ENCODE results near the gene ACVR1.

The ACVR1 gene

DNA sequence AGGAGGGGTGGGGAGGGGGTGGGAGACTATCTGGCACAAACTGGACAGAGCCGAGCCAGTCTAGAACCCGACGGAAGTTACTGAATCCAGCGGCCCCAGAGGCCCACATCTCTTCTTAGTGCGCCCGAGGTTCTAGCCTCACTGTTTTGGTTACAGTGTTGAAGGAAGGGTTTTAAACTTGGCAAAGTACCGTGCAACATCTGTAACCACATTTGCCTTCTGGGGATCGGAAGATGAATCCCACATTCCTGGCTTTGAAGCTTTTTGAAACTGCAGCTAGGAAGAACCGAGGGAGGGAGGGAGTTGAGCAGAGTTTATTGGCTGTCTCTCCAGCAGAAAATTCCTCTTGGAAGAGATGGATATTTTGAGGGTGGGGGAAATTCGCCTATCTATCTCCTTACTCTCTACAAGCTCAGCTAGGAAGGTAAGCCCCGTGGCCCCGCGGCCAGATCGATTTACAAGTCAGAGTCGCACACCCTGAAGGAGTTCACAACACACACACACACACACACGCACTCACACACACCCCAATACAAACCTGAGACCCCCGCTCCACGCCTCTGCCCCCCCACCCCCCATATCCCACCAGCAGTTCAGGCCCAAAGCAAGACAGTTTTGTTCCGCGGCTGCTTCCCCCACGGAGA lies 1.0 kb downstream of the ACVR1 start:
- no peaks in the 10 kb centered on the region for H3K9me3 ChIP-seq (ENCODE audit: control insufficient read depth in 2 of 2, low read length in 2 of 2)
- H3K4me1 ChIP-seq (ENCODE audit: control insufficient read depth, insufficient read depth, low read length), result peaks cover 32% of the 10 kb centered on the region
- peak overlapping the region; percentile 73 for H3K27ac ChIP-seq (ENCODE audit: low read length)

DNA sequence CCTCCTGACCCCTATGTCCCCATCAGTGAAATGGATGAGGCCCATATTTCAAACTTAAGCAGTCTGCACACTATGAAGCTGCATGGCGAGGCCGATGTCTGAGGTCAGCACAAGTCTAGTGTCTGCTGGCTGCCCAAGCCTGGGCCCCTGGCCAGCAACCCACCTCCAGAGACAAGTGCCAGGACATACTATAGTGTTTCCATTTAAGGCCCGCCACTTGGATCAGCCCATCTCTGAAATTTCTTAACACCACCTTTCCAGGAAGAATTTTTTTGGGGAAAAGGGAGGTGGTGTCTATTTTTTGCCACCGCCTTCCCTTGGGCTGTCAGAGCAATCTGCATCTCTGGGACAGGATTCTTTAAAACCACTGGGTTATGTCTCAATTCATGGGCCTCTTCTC lies 1.8 kb downstream of the ACVR1 start:
- Histone ChIP-seq H3K9me3 (ENCODE audit: control insufficient read depth in 2 of 2, low read length in 2 of 2) (no peaks in the 10 kb centered on the region), H3K4me1 (ENCODE audit: control insufficient read depth, insufficient read depth, low read length) (peaks cover 32% of the 10 kb centered on the region), H3K27ac (ENCODE audit: low read length) (peak overlapping the region; percentile 73), H3K27me3 (ENCODE audit: control insufficient read depth in 1 of 2, insufficient read depth in 2 of 2, low read length in 2 of 2) (no peaks in the 10 kb centered on the region), H3K9ac (ENCODE audit: low read length in 2 of 2) (peak overlapping the region; percentile 44 to 72), H3K36me3 (ENCODE audit: control insufficient read depth in 2 of 2, insufficient read depth in 2 of 2, low read length in 2 of 2) (no peaks in the 10 kb centered on the region), H3K4me3 (ENCODE audit: low read length in 2 of 2) (peak overlapping the region; percentile 55 to 82)

More for the DNA sequence above, 1.0 kb downstream of the ACVR1 start:
- Histone ChIP-seq H3K27me3 (ENCODE audit: control insufficient read depth in 1 of 2, insufficient read depth in 2 of 2, low read length in 2 of 2) (no peaks in the 10 kb centered on the region), H3K9ac (ENCODE audit: low read length in 2 of 2) (peak overlapping the region; percentile 44 to 72), H3K4me3 (ENCODE audit: low read length in 2 of 2) (peak overlapping the region; percentile 55 to 82), H3K36me3 (ENCODE audit: control insufficient read depth in 2 of 2, insufficient read depth in 2 of 2, low read length in 2 of 2) (no peaks in the 10 kb centered on the region)

DNA sequence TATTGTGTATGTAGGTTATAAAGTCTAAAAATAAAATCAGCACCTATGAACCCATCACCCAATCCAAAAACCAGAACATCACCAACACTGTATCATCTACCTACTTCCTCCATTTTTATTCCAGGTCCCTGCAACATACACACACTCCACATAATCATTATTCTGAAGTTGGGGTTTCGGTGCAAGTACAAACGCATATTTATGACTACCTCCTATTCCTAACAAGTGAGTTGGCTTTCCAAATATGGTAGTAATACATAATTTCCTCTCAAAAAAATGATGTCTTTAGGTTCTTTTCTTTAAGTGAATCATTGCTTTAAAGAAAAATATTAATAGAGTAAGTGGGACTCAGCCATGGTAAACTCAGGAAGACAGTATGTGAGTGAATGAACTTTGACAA lies 3.3 kb downstream of the ACVR1 start:
- peaks cover 32% of the 10 kb centered on the region for H3K4me1 ChIP-seq (ENCODE audit: control insufficient read depth, insufficient read depth, low read length)
- no peaks in the 10 kb centered on the region for H3K27me3 ChIP-seq (ENCODE audit: control insufficient read depth in 1 of 2, insufficient read depth in 2 of 2, low read length in 2 of 2)
- no peak overlapping the region for H3K9ac ChIP-seq (ENCODE audit: low read length in 2 of 2)
- H3K27ac ChIP-seq (ENCODE audit: low read length), result no peak overlapping the region
- no peak overlapping the region for H3K4me3 ChIP-seq (ENCODE audit: low read length in 2 of 2)
- H3K36me3 ChIP-seq (ENCODE audit: control insufficient read depth in 2 of 2, insufficient read depth in 2 of 2, low read length in 2 of 2), result no peaks in the 10 kb centered on the region
- H3K9me3 ChIP-seq (ENCODE audit: control insufficient read depth in 2 of 2, low read length in 2 of 2), result no peaks in the 10 kb centered on the region

DNA sequence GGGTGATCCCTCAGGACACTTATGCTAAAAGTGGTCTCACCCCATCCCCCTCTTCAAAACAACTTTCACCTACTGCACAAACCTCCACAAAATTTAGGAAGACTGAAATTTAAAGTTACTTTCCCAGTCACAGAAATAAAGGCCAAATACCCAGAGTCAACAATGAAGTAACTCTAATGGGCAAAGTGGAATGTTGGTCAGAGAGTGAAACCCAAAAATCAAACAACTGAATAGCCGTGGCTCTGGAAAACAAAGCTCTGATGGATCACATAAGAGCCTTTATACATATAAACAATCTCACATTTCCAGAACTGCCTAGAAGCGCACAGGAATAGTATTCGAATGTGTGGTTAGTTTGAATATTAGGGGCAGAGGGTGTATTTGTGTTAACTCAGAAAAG lies 4.7 kb downstream of the ACVR1 start:
- peaks cover 24% of the 10 kb centered on the region for H3K4me1 ChIP-seq (ENCODE audit: control insufficient read depth, insufficient read depth, low read length)
- no peak overlapping the region for H3K4me3 ChIP-seq (ENCODE audit: low read length in 2 of 2)
- H3K27ac ChIP-seq (ENCODE audit: low read length), result no peak overlapping the region
- no peaks in the 10 kb centered on the region for H3K36me3 ChIP-seq (ENCODE audit: control insufficient read depth in 2 of 2, insufficient read depth in 2 of 2, low read length in 2 of 2)
- no peaks in the 10 kb centered on the region for H3K9me3 ChIP-seq (ENCODE audit: control insufficient read depth in 2 of 2, low read length in 2 of 2)
- no peaks in the 10 kb centered on the region for H3K27me3 ChIP-seq (ENCODE audit: control insufficient read depth in 1 of 2, insufficient read depth in 2 of 2, low read length in 2 of 2)
- H3K9ac ChIP-seq (ENCODE audit: low read length in 2 of 2), result no peak overlapping the region

DNA sequence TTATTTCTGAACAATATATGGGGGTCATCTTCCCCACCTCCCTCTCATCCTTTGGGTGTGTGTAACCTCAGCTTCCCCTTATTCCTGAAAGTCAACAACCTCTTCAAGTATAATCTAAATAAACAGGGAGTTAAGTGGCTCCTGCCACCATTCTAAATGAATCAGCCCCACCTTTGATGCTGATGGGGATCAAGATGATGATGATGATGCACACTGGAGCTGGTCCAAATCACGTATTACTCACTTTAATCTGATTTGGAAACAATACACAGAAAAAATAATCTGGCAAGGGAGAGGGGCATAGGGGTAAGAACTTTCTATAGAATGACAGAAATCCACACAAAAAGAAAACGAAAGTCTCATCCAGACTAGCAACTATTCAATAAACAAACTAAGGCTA lies 7.1 kb downstream of the ACVR1 start:
- H3K4me3 ChIP-seq (ENCODE audit: low read length in 2 of 2), result no peak overlapping the region
- H3K4me1 ChIP-seq (ENCODE audit: control insufficient read depth, insufficient read depth, low read length), result peaks cover 14% of the 10 kb centered on the region
- H3K9ac ChIP-seq (ENCODE audit: low read length in 2 of 2), result no peak overlapping the region
- H3K9me3 ChIP-seq (ENCODE audit: control insufficient read depth in 2 of 2, low read length in 2 of 2), result no peaks in the 10 kb centered on the region
- H3K36me3 ChIP-seq (ENCODE audit: control insufficient read depth in 2 of 2, insufficient read depth in 2 of 2, low read length in 2 of 2), result no peaks in the 10 kb centered on the region
- no peak overlapping the region for H3K27ac ChIP-seq (ENCODE audit: low read length)
- no peaks in the 10 kb centered on the region for H3K27me3 ChIP-seq (ENCODE audit: control insufficient read depth in 1 of 2, insufficient read depth in 2 of 2, low read length in 2 of 2)

DNA sequence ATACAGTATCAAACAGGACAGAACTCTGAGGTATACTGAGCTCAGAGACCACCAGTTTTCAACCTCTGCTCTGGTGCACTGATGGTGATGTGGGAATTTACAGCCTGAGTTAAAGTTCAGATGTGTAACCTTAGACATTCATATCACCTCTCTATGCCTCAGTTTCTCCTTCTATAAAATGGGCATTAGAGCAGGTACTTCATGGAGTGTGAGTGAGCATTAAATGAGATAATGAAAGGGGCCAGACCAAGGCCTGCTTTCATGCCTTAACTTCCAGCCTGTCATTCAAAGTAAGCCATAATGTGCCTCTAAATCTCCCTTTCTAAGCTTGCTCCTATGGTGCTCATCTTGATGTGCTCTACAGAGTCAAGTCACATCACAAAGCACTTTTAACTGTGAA lies 8.4 kb downstream of the ACVR1 start:
- H3K4me1 ChIP-seq (ENCODE audit: control insufficient read depth, insufficient read depth, low read length), result peaks cover 11% of the 10 kb centered on the region
- H3K27ac ChIP-seq (ENCODE audit: low read length), result no peak overlapping the region

DNA sequence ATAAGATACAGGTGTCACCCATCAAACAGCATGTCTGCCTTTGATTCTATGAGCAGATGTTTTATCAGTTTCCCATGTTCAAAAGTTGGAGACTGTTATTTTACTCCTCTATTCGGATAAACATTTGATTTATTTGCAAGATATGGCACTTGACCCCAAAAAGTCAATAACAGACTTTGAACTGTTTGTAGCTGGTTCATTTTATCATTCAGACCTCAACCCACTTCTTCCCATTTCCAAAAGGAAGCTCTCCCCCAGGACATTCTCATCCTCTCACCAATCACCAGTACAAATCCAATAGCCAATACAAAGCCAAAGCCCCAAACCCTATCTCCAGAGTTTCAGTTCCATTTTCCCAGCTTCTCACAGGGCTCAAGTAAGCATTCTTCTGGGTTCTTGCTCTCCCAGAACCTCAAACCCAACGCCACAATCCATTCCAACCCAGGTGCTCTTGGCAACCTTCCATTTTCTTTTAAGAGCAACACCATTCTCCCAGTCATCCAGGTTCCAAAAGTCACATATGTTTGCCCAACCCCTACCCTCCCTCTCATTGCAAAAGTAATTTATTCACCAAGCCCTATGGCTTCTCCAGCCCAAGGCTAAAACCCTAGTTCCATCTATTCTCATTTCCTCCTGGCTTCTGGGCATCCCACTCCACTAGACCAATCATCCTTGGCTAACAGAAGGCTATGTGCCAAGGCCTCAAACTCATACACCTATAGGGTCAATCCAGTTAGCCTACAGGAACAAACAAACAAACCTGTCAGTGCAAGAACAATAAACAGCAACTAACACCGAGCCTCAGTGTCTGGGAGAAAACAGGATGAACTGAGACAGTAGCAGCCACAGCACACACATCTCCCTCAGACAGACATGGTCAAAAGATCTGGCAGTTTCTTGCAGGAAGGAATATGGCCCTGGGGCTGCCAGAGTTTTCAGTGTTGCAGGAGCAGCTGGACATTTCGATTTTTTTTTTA lies 9.2 kb downstream of the ACVR1 start:
- H3K9me3 ChIP-seq (ENCODE audit: control insufficient read depth in 2 of 2, low read length in 2 of 2), result no peaks in the 10 kb centered on the region
- peaks cover 8% of the 10 kb centered on the region for H3K4me1 ChIP-seq (ENCODE audit: control insufficient read depth, insufficient read depth, low read length)
- no peak overlapping the region for H3K9ac ChIP-seq (ENCODE audit: low read length in 2 of 2)
- H3K27me3 ChIP-seq (ENCODE audit: control insufficient read depth in 1 of 2, insufficient read depth in 2 of 2, low read length in 2 of 2), result no peaks in the 10 kb centered on the region
- H3K36me3 ChIP-seq (ENCODE audit: control insufficient read depth in 2 of 2, insufficient read depth in 2 of 2, low read length in 2 of 2), result no peaks in the 10 kb centered on the region
- no peak overlapping the region for H3K27ac ChIP-seq (ENCODE audit: low read length)
- H3K4me3 ChIP-seq (ENCODE audit: low read length in 2 of 2), result no peak overlapping the region

More for the DNA sequence above, 8.4 kb downstream of the ACVR1 start:
- H3K9ac ChIP-seq (ENCODE audit: low read length in 2 of 2), result no peak overlapping the region
- no peak overlapping the region for H3K4me3 ChIP-seq (ENCODE audit: low read length in 2 of 2)
- H3K9me3 ChIP-seq (ENCODE audit: control insufficient read depth in 2 of 2, low read length in 2 of 2), result no peaks in the 10 kb centered on the region
- no peaks in the 10 kb centered on the region for H3K27me3 ChIP-seq (ENCODE audit: control insufficient read depth in 1 of 2, insufficient read depth in 2 of 2, low read length in 2 of 2)
- H3K36me3 ChIP-seq (ENCODE audit: control insufficient read depth in 2 of 2, insufficient read depth in 2 of 2, low read length in 2 of 2), result no peaks in the 10 kb centered on the region

DNA sequence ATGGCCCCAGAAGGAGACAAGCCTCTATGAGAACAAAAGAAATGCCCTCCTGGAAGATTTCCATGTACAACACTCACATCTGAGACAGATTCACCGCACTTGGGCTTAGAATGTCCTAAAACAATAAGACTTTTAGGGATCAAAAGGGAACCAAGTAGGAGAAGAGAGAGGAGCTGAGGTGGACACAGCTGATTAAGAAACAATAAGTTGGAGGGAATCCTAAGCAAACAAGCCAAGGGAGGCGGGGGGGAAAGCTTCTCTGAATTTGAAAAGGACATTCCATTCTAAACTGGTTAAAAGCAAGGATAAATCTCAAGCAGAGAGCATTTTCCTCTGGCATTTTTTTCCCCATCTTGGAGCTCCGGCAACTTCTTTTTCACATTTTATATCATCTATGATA lies 9.9 kb downstream of the ACVR1 start:
- H3K27ac ChIP-seq (ENCODE audit: low read length), result no peak overlapping the region
- H3K9ac ChIP-seq (ENCODE audit: low read length in 2 of 2), result no peak overlapping the region
- no peaks in the 10 kb centered on the region for H3K9me3 ChIP-seq (ENCODE audit: control insufficient read depth in 2 of 2, low read length in 2 of 2)
- no peaks in the 10 kb centered on the region for H3K27me3 ChIP-seq (ENCODE audit: control insufficient read depth in 1 of 2, insufficient read depth in 2 of 2, low read length in 2 of 2)
- peaks cover 2% of the 10 kb centered on the region for H3K4me1 ChIP-seq (ENCODE audit: control insufficient read depth, insufficient read depth, low read length)
- no peak overlapping the region for H3K4me3 ChIP-seq (ENCODE audit: low read length in 2 of 2)
- no peaks in the 10 kb centered on the region for H3K36me3 ChIP-seq (ENCODE audit: control insufficient read depth in 2 of 2, insufficient read depth in 2 of 2, low read length in 2 of 2)

DNA sequence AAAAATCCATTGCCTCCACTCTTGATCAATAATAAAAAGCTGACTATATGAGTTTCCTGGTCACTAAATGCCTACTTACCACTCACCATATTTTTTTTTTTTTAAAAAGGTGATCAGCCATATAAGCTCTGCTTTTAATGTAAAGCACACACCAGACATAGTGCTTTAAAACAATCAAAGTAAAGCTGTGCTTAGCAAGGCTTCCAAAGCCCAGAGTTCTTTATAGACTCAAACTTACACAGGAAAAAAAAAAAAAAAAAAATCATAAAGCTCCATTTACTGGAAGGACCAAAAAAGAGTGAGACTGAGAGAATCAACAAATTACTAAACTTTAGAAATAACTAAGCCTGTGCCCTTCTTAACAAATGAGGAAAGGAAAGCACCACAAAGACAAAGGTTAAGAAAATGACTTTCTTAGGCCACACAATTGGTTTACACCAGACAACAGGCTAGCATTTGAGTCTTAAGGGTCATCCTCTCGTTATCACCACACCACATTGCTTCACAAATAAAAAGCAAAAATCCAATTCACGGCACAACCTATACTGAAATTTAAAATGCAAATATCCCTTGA lies 11.2 kb downstream of the ACVR1 start:
- peaks cover 0 to 2% of the 10 kb centered on the region in 2 donors for H3K36me3 ChIP-seq (ENCODE audit: control insufficient read depth in 2 of 2, insufficient read depth in 2 of 2, low read length in 2 of 2)
- H3K9ac ChIP-seq (ENCODE audit: low read length in 2 of 2), result no peak overlapping the region
- no peaks in the 10 kb centered on the region for H3K4me1 ChIP-seq (ENCODE audit: control insufficient read depth, insufficient read depth, low read length)
- H3K9me3 ChIP-seq (ENCODE audit: control insufficient read depth in 2 of 2, low read length in 2 of 2), result no peaks in the 10 kb centered on the region
- H3K4me3 ChIP-seq (ENCODE audit: low read length in 2 of 2), result no peak overlapping the region
- no peaks in the 10 kb centered on the region for H3K27me3 ChIP-seq (ENCODE audit: control insufficient read depth in 1 of 2, insufficient read depth in 2 of 2, low read length in 2 of 2)
- no peak overlapping the region for H3K27ac ChIP-seq (ENCODE audit: low read length)

DNA sequence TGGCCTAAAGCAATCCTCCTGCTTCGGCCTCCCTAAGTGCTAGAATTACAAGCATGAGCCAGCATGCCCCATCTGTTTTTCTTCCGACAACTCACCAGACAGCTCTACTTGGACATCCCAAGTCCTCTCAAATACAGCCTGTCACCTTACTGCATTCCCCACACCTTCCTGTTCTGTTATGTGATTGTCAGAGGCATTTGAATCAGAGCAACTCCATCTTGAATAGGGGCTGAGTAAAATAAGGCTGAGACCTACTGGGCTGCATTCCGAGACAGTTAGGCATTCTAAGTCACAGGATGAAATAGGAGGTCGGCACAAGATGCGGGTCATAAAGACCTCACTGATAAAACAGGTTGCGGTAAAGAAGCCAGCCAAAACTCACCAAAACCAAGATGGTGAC lies 17.3 kb downstream of the ACVR1 start:
- Histone ChIP-seq H3K36me3 (ENCODE audit: control insufficient read depth in 2 of 2, insufficient read depth in 2 of 2, low read length in 2 of 2) (peaks cover 0 to 5% of the 10 kb centered on the region in 2 donors), H3K4me3 (ENCODE audit: low read length in 2 of 2) (no peak overlapping the region), H3K9ac (ENCODE audit: low read length in 2 of 2) (no peak overlapping the region), H3K27ac (ENCODE audit: low read length) (no peak overlapping the region), H3K27me3 (ENCODE audit: control insufficient read depth in 1 of 2, insufficient read depth in 2 of 2, low read length in 2 of 2) (no peaks in the 10 kb centered on the region), H3K4me1 (ENCODE audit: control insufficient read depth, insufficient read depth, low read length) (no peaks in the 10 kb centered on the region), H3K9me3 (ENCODE audit: control insufficient read depth in 2 of 2, low read length in 2 of 2) (no peaks in the 10 kb centered on the region)

Data from stomach smooth muscle (tissue), 2 donors.